HCT116 (cell line): ENCODE data around the gene PDC. TPM values are rescaled to one million over a fixed set of nuclear protein-coding genes. Genes with fewer than 3 reads are reported as not detected.

ENCODE experiments used
- ATAC-seq: fragments of 200-7000 bp; cut with Tn5 transposase; 2 replicates; pipeline ENCODE4 v1.9.1; 2020; ENCODE audit warnings: mild to moderate bottlenecking, moderate library complexity
- BruUV-seq: library from RNA; stranded (reverse); fragments of 400-500 nt; replicated peaks from 2 replicates; lab custom pipeline; 2021; lab: Mats Ljungman, UMichigan
- CTCF ChIA-PET: fragments of 300-600 bp; sonication (Branson Sonifier 250); formaldehyde crosslinking; loops from one replicate; lab custom pipeline; 2021; ENCODE audit warnings: antibody characterized with exemption; lab: Charles Lee
- POLR2A ChIA-PET: fragments of 300-600, 350-600 bp; sonication (Branson Sonifier 250); formaldehyde crosslinking; loops from one replicate; lab custom pipeline; 2021; ENCODE audit warnings: antibody characterized with exemption; lab: Charles Lee
- RAD21 ChIA-PET, 2 experiments: fragments of 300-600 bp; sonication (Branson Sonifier 250); formaldehyde crosslinking; loops; one replicate each; lab custom pipeline; 2023; ENCODE audit warnings: low total read pairs in 2 of 2; ENCODE audit not compliant: uncharacterized antibody in 2 of 2, unreplicated experiment in 2 of 2, low non-redundant PET in 1 of 2; lab: Charles Lee
- DNase-seq: peaks from one replicate; pipeline ENCODE4 v3.0.0-alpha.2; 2010; ENCODE audit warnings: low read depth, low spot score
- H2AFZ ChIP-seq: fragments of 200-600 bp; shearing (Covaris generic), sonication (generic); 2 replicates; pipeline ENCODE4 v1.6.1; 2017; ENCODE audit warnings: low read depth, mixed run types, mixed read lengths, antibody characterized with exemption, low read length; ENCODE audit not compliant: poor library complexity, severe bottlenecking
- H3K27ac ChIP-seq: 2 replicates; pipeline ENCODE4 v1.5.1; 2012; ENCODE audit warnings: low read depth, low read length
- H3K27me3 ChIP-seq: fragments of 200-600 bp; sonication (generic); 2 replicates; pipeline ENCODE4 v1.6.1; 2016; ENCODE audit warnings: mixed run types, low read length, mixed read lengths; ENCODE audit not compliant: insufficient read depth
- H3K36me3 ChIP-seq, 2 experiments: fragments of 200-500 bp in 1 of 2; fragments of 200-600 bp in 1 of 2; sonication (Bioruptor generic) in 1 of 2; sonication (generic) in 1 of 2; 2 replicates each; pipeline versions ENCODE4 v1.5.1 to v1.6.1; 2014 to 2016; ENCODE audit warnings: low read length in 2 of 2, inconsistent platforms in 1 of 2, mixed read lengths in 1 of 2, mixed run types in 1 of 2; ENCODE audit not compliant: insufficient read depth in 2 of 2, control insufficient read depth in 1 of 2
- H3K4me1 ChIP-seq, 2 experiments: fragments of 200-600 bp in 1 of 2; sonication (generic) in 1 of 2; 2 replicates each; pipeline versions ENCODE4 v1.5.1 to v1.6.1; 2012 to 2017; ENCODE audit warnings: low read length in 2 of 2, inconsistent platforms in 1 of 2, mild to moderate bottlenecking in 1 of 2, mixed read lengths in 1 of 2, mixed run types in 1 of 2, moderate library complexity in 1 of 2; ENCODE audit not compliant: insufficient read depth in 2 of 2, control insufficient read depth in 1 of 2
- H3K4me2 ChIP-seq: fragments of 200-600 bp; sonication (generic); 2 replicates; pipeline ENCODE4 v1.6.1; 2017; ENCODE audit warnings: mixed run types, low read length, mixed read lengths
- H3K4me3 ChIP-seq, 2 experiments: fragments of 200-600 bp in 1 of 2; sonication (generic) in 1 of 2; replicated peaks in 1 of 2; 2 replicates each; pipeline ENCODE4 v1.5.1; 2011 to 2016; ENCODE audit warnings: low read length in 2 of 2, control low read depth in 1 of 2, low read depth in 1 of 2, mild to moderate bottlenecking in 1 of 2, mixed read lengths in 1 of 2, mixed run types in 1 of 2
- H3K79me2 ChIP-seq: fragments of 200-600 bp; sonication (generic); 2 replicates; pipeline ENCODE4 v1.6.1; 2017; ENCODE audit warnings: mild to moderate bottlenecking, mixed run types, low read length, moderate library complexity, mixed read lengths; ENCODE audit not compliant: insufficient read depth
- H3K9ac ChIP-seq: fragments of 200-600 bp; sonication (generic); 2 replicates; pipeline ENCODE4 v1.6.1; 2016; ENCODE audit warnings: low read length, mixed read lengths
- H3K9me2 ChIP-seq: fragments of 200-600 bp; sonication (generic), shearing (Covaris generic); 2 replicates; pipeline ENCODE4 v1.6.1; 2017; ENCODE audit warnings: mixed run types, mild to moderate bottlenecking, moderate library complexity; ENCODE audit not compliant: insufficient read depth
- H3K9me3 ChIP-seq, 2 experiments: fragments of 200-500 bp in 1 of 2; fragments of 200-600 bp in 1 of 2; sonication (Bioruptor generic) in 1 of 2; sonication (generic) in 1 of 2; 2 replicates each; pipeline ENCODE4 v1.6.1; 2014 to 2017; ENCODE audit warnings: low read length in 2 of 2, mixed read lengths in 2 of 2, inconsistent platforms in 1 of 2, low read depth in 1 of 2, mild to moderate bottlenecking in 1 of 2, mixed run types in 1 of 2, moderate library complexity in 1 of 2; ENCODE audit not compliant: control insufficient read depth in 1 of 2, insufficient read depth in 1 of 2
- H4K20me1 ChIP-seq: fragments of 200-600 bp; sonication (generic), shearing (Covaris generic); 2 replicates; pipeline ENCODE4 v1.6.1; 2017; ENCODE audit warnings: mixed run types, mild to moderate bottlenecking, moderate library complexity; ENCODE audit not compliant: insufficient read depth
- ATF3 ChIP-seq: IDR thresholded peaks from 2 replicates; pipeline ENCODE4 v1.6.1; 2012
- CBX3 ChIP-seq: IDR thresholded peaks from 2 replicates; pipeline ENCODE4 v1.6.1; 2012; ENCODE audit warnings: low read depth
- CTCF ChIP-seq, 3 experiments: fragments of 200-600 bp in 1 of 3; sonication (generic) in 1 of 3; IDR thresholded peaks in 2 of 3; conservative IDR thresholded peaks in 1 of 3; 2 replicates each; pipeline ENCODE4 v1.5.1; 2012 to 2017; ENCODE audit warnings: low read depth in 2 of 3, low read length in 2 of 3, antibody characterized with exemption in 1 of 3, borderline replicate concordance in 1 of 3, control low read depth in 1 of 3, mild to moderate bottlenecking in 1 of 3, mixed read lengths in 1 of 3, mixed run types in 1 of 3, moderate library complexity in 1 of 3; ENCODE audit not compliant: insufficient read depth in 1 of 3
- EZH2 ChIP-seq: fragments of 200-600 bp; sonication (generic); IDR thresholded peaks from 2 replicates; pipeline ENCODE4 v1.6.1; 2017; ENCODE audit warnings: antibody characterized with exemption, mixed run types
- FOSL1 ChIP-seq: IDR thresholded peaks from 2 replicates; pipeline ENCODE4 v1.6.1; 2012; ENCODE audit warnings: low read depth
- MAX ChIP-seq: IDR thresholded peaks from 2 replicates; pipeline ENCODE4 v1.6.1; 2012
- POLR2A ChIP-seq: IDR thresholded peaks from 2 replicates; pipeline ENCODE4 v1.7.0; 2011; ENCODE audit warnings: borderline replicate concordance; ENCODE audit not compliant: insufficient read depth, insufficient read length; ENCODE audit errors: extremely low read depth
- POLR2AphosphoS5 ChIP-seq: IDR thresholded peaks from 2 replicates; pipeline ENCODE4 v1.6.1; 2011; ENCODE audit warnings: mild to moderate bottlenecking, low read depth, low read length, moderate library complexity
- RAD21 ChIP-seq: IDR thresholded peaks from 2 replicates; pipeline ENCODE4 v1.6.1; 2012; ENCODE audit warnings: low read depth, mild to moderate bottlenecking
- REST ChIP-seq: IDR thresholded peaks from 2 replicates; pipeline ENCODE4 v1.6.1; 2012; ENCODE audit warnings: low read depth
- SIN3A ChIP-seq: IDR thresholded peaks from 2 replicates; pipeline ENCODE4 v1.6.1; 2012; ENCODE audit warnings: low read depth
- SRF ChIP-seq: IDR thresholded peaks from 2 replicates; pipeline ENCODE4 v1.6.1; 2012; ENCODE audit warnings: low read depth
- intact Hi-C: fragments of 100-400 bp; cut with micrococcal nuclease; formaldehyde crosslinking; loops from 2 replicates; pipeline ENCODE4 v1.10.0; 2022
- total RNA-seq: library from RNA; stranded (reverse); gene quantifications from one replicate; pipeline ENCODE4 v1.2.1, GENCODE V29; 2021; ENCODE audit not compliant: unreplicated experiment

PDC gene
- total RNA-seq, 1 experiment from 2014 or later: not detected

- no TSS peak for BruUV-seq
- no peaks in the 10 kb centered on the region for H4K20me1 ChIP-seq
- no peaks in the 10 kb centered on the region for H3K79me2 ChIP-seq
- no peak overlapping the region for H3K9ac ChIP-seq
- no peaks in the 10 kb centered on the region for H3K9me2 ChIP-seq
- DNase-seq (no peak), ATAC-seq (no peak)
- no peaks in the 10 kb centered on the region for H3K27me3 ChIP-seq
- no peak overlapping the region for H3K4me3 ChIP-seq
- H3K27ac ChIP-seq: no peak overlapping the region
- peaks cover 7 to 10% of the 10 kb centered on the region in 2 experiments; a peak in 2 of 4 replicates for H3K36me3 ChIP-seq
- no peaks in the 10 kb centered on the region for H3K9me3 ChIP-seq
- no peak overlapping the region for H2AFZ ChIP-seq
- H3K4me1 ChIP-seq: no peaks in the 10 kb centered on the region
- CTCF ChIA-PET: no interaction called here
- POLR2A ChIA-PET: no interaction called here
- RAD21 ChIA-PET: no interaction called here
- H3K4me2 ChIP-seq: no peak overlapping the region
- no peak for TF ChIP-seq ATF3
- TF ChIP-seq CBX3: no peak
- TF ChIP-seq CTCF (IDR thresholded peaks at IDR 0.05 in 2 of 3, conservative IDR thresholded peaks at IDR 0.05 in 1 of 3; ENCODE audit: borderline replicate concordance in 1 of 3, insufficient read depth in 1 of 3, low read depth in 2 of 3, low read length in 2 of 3): no peak
- TF ChIP-seq POLR2A: no peak
- TF ChIP-seq REST: no peak
- TF ChIP-seq FOSL1: no peak
- TF ChIP-seq MAX: no peak
- TF ChIP-seq EZH2: no peak
- no peak for TF ChIP-seq RAD21
- TF ChIP-seq SIN3A: no peak
- TF ChIP-seq SRF: no peak
- TF ChIP-seq POLR2AphosphoS5: no peak
- TF ChIP-seq, all 23 proteins: peak for 0
- intact Hi-C loops: no loop called here
Measured at GRCh38 chr1:186421446-186421845, 39.5 kb downstream of the PDC start.
